ENCODE measurements around the gene YLPM1.

Gene YLPM1

DNA sequence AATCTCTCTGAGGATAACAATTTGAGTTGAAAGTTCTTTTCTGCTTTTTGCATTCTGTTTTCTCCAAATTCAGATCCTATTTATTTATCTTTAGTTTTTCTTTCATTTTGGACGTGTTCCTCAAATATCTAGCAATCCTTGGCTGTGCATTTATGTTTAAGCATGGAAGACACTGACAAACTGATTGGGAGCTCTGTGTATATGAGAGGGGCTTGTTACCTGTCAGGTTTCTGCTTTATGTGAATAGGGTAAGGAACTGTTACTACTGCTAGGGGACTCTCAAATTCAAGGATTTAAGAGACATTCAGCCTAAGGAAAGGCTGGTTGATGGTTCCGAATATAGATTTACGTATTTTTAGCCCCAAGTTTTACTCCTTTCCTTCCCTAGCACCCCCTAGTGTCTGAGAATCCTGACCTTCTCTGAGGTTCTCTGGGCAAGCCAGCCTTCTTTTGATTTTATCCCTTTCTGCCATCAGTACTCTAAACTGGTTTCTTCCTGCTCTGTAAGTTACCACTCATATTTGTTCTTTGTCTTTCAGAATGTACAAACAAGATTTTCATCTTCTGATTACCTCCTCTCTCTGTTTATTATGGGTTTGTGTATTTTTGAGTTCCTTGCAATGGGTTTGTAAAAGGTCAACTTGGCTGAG lies 30.5 kb downstream of the YLPM1 start:
- DNase-seq: no peak

DNA sequence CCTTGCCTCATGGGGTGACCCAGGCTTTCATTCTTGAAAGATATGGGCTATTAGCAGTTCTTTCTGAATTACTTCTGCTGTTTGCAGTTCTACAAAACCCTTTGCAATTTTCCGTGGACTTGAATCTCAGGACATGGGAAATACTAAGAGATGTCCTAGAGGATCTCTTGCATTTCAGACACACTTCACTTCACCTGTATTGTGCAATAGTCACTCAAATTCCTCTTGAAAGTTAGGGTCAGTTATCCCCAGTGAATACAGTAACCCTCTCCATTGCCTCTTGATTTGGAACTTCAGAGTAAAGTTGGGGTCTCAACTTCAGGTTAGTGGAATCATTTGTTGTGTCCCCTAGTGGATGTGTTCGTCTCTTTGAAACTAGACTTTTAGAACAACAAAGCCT lies 31.8 kb downstream of the YLPM1 start:
- DNase-seq: no peak

DNA sequence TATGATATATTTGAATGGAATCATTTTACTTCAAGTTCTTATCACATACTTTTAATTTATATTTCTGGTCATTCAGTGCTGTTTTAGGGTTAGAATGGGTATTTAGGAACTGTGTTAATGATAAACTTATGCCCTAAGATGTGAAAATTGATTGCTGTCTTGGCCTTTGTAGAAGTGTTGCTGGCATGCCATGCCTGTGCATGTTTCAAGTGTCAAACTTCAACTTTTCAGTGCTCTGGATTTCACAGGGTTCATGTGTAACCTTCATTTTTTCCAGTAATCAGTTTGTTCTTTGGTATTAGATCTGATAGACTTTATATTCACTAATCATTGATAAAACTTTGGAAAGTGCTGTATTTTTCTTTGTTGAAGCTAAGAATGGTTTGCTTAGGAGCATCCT lies 36.6 kb downstream of the YLPM1 start:
- DNase-seq: no peak

DNA sequence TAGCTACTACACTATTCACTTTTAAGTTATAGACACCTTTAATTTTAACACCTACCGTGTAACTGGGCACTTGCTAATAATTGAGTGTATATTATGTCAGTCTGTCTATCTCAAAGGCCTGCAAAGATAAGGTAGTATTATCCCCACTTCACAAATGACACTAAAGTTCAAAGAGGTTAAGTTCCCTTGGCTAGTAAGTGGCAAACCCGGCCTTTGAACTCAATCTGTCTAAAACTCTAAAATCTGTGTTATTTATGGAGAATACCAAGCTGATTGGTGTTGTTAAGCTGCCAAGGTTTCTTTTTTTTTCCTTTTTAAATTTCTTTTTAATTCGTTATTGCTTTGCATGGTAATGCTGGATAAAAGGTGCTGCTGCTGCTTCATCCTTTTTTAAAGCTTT lies 37.7 kb downstream of the YLPM1 start:
- DNase-seq: no peak

DNA sequence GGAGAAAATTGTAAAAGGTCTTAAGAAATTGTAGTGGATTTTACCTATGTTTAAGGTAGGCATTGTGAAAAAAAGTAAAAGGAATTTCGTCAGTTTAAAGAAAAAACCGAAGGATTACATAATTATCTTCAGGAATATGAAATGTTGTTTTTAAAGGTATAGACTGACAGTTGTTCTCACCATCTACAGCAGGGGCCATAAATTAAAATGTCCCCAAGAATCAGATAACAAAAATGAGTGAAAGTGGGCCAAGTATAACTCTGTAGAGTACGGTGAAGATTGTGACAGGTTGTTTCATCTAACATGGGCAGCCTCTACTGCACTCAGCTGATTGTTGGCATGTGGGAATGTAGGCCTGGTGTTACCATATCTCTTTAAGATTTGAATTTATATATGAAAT lies 38.3 kb downstream of the YLPM1 start:
- DNase-seq: no peak

DNA sequence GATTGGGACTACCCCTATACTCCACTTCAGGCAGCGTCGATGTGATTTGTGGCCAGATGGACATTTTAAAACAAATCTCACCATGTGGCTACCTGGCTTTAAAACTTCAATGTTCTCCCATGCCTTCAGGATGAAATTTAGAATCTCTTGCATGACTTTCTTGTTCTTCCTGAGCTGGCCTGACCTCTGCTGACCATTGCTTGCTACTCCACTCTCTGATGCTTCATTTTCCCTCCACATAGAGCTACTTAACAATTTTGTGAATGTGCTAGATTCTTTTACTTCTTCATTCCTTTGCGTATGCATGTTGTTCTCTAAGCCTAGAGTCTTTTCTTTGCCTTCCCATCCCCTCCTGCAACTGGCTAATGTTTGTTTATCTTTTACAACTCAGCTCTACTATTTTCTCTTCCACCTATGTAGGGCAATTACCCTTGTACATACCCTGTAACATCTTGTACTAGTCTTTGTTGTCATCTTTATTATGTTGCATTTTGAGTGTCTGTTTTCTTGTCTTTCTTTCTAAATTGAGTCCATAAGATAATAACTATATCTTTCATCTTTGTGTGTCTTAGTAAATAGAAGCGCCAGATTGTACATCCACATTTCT lies 41.2 kb downstream of the YLPM1 start:
- no peak for DNase-seq

DNA sequence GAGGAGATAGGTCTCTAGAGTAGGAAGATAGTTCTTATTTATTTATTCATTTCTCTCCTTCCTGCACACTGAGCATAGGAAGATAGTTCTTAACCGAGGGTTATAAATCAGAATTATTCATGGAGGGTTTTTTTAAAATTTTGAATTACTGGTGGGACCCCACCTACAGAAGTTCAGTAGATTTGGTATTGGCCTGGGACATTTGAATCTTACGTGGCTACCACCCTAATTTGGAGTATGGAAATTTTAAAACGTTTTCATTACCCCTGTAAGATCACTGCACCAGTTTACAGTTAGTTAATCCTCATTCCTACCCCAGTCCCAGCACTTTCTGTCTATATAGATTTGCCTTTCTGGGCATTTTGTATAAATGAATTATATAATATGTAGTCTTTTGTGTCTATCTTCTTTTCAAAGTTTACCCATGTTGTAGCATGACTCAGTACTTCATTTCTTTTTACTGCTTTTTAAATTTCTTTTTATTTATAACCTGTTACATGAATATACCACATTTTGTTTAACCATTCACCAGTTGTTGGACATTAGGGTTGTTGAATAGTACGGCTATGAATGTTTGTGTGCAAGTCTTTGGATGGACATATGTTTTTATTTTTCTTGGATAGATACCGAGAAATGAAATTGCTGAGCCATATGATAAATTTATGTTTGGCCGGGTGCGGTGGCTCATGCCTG lies 44.9 kb downstream of the YLPM1 start:
- no peak for DNase-seq

DNA sequence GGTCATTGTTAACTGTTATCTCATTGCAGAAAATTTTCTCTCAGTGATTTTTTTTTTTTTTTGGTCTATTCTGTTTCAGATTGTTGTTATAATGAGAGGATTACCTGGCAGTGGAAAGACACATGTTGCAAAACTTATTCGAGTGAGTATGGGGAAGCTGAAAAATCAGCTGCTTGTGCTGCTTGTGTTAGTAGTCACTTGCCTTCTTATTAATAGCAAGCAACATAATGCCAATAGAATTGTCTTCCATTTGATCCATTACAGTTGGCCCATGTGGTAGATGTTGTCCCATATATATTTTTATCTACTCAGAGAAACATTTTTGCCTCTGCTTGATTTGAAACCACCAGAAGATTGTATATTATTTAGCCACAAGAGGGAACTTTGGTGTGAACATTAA lies 53.0 kb downstream of the YLPM1 start:
- DNase-seq: no peak

DNA sequence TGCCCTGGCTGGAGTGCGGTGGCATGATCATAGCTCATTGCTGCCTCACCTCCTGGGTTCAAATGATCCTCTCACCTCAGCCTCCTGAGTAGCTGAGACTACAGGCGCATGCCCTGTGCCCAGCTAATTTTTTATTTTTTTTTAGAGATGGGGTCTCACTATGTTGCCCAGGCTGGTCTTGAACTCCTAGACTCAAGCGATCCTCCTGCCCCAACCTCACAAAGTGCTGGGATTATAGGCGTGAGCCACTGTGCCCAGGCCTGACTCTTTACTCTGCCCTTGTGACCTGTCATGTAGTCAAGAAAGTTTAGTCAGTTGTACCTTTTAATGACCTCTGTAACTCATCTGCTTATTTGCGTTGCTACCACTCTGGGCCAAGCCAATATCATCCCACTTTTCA lies 57.2 kb downstream of the YLPM1 start:
- no peak for DNase-seq

DNA sequence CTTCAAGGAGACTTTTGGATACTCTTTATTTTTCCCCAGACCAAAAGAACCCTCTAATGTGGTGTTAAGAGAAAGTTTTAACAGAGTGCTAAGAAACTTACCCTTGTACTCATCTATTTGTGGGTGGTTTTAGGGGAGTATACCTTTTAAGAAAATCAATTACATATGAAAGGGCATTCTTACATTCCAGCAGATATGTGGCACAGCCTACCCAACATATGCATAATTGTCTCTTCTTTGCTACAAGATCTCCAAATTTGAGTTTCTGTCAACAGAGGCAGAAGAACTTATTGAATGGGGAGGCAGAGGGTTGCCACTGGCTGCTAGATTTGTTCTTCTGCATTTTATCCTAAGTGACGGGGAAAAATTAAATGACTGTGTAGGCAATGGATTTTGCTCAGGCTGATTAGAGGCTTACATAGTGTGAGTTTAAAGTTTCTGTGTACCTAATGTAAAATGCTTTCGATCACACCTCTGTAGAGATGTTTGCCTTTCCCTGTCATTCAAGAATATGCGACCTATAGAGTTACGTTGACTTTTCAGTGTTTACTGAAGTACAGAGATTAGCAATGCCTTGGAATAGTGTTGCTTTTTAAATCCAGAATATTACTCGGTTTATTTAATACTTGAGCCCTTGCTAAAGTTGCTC lies 58.3 kb downstream of the YLPM1 start:
- no peak for DNase-seq

DNA sequence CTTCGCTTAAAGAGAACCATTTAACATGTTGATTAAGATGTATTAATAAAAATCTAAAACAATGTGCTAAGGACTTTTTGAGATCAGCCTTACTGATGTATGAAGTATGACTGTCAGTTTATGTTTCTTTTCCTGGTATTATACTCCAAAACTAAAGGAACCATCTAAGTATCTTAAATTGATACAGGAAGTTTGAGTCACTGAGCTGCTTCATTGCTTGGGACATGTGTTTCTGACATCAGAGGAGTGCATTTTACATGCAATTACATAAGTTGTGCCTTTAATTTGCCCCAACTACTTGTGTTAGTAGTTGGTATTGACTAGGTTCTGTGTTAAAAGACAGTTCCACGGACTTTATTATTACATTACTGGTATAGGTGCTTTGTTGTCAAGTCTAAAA lies 61.9 kb downstream of the YLPM1 start:
- no peak for DNase-seq

DNA sequence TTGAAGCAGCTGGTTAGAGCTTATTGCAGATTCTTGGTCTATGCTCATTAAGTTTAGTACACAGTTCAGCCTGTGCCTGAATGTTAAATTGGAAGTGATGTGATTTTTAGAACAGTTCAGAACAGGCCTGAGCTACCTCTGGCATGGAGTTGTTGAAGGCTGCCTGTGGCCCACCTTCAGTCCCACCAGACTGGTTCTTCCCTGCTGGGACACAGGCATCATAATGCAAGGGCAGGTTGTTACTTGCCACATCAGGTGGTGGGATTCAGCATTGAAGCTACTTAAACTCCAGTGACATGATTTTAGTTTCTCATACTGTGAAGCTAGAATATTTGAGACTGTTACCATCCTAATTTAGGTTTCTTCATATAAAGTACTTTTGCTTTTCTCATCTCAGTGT lies 63.5 kb downstream of the YLPM1 start:
- DNase-seq: no peak

DNA sequence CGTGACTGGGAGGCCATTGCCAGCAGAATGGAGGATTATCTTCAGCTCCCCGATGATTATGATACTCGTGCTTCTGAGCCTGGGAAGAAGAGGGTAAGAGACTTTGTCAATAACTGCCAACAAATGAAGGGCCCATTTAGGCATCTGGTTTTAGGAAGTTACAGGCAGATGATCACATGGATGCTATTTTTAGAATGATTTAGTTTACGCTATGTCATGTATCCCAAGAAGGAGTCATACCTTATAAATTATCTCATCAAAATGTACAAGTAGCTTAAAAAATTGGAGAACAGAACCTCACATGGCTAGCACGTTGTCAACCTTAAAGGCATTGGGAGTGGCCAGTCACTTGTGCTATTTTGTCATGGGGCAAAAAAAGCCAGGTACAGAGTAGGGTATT lies 66.1 kb downstream of the YLPM1 start:
- no peak for DNase-seq

DNA sequence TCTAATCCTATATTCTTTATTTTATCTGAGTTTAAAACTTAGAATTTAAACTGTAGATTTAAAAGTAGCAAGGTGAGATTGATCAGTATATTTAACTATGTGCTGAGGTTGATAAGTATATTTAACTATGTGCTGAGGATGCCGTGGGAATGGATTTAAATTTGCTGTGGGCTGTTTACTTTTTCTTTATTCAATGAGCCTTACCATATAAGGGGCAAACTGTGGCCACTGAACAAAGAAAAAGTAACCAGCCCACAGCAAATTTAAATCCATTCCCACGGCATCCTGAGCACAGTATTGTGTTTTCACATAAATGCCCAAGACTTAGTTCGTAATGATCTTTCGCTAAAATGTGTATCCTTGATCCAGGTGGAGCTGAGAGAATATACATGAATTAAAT lies 69.7 kb downstream of the YLPM1 start:
- DNase-seq: no peak

DNA sequence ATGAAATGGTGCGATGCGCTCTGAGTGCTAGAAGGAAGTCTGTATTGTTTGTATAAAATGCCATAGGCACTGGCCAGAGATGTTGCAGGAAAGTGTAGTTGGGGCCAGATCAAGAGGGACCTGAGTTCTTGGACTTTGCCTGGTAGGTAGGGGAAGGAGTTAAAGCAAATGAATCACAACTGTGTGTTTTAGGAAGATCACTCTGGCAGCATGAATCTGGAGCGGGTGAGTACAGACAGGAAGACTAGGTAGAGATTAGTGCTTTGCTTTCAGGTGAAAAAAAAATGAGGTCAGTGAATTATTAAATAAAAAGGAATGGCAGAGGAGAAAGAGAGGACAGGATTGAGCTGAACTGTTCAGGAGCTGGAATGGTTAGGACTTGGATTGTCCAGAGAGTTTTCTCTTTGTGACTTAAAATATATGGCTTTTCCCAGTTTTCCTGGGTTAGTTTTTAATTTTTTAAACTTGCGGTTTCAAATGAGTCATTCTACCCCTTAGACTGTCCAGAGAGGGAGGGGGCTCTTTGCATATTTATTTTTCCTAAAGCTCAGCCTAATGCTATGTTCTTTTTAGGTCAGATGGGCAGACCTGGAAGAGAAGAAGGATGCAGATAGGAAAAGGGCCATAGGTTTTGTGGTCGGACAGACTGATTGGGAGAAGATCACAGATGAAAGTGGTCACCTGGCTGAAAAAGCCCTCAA lies 71.7 kb downstream of the YLPM1 start:
- no peak for DNase-seq

DNA sequence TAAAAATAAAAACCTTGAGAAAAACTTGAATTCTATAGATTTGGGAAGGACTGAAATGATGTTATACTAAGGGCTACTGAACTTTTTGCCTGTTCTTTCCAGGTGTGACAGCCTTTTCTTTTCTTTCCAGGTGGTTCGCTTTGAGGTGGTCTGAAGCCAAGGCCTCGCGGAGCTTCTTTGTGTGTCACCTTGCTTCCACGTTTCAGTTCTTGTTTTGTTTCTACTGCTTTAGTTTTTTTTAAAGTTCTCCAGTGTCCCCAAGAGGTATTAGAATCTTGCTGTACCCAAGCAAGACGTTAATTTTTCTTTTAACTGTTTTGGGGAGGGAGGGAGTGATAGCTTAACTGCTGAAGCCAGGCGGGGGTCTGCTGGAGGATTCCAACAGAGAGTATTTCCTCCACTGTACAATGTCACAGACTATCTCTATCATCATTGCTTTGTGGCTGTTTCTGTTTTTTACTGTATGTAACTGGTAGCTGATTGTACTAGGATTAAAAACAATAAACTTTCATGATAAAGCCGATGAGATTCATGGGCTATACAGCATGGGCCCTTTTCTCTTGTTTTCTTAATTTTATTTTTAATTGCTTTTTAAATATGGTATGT lies 72.6 kb downstream of the YLPM1 start:
- no peak for DNase-seq

DNA sequence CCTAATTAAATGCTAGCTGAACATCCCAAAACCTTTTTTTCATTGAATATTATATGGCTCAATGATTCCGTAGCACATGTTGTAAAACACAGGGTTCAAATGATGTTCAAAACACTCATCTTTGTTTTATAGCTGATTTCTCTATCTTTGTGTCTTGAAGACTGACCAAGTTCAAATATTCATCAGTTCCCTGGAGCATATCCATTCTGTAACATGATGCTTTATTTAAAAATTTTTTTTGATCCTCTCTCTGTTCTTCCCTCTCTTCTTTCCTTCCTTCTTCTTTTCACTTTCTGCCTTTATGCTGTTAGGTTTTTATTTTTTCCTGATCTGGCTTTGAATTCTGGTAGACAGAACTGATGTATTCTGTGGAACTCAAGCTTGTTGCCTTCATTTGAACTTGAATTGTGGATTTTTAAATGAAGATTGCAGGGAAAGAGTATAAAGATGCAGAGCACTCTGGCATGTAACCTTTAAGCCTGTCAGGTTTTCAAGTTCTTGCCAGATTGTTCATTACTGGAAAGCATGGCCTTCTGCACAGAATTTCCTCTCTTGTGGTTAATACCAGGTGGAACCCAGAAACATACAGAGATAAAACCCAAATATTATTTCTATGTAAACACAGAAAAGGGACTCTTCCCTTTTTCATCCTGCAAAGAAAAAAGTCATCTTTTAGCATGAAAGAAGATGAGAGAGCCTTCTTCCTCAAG lies 73.3 kb downstream of the YLPM1 start:
- no peak for DNase-seq

DNA sequence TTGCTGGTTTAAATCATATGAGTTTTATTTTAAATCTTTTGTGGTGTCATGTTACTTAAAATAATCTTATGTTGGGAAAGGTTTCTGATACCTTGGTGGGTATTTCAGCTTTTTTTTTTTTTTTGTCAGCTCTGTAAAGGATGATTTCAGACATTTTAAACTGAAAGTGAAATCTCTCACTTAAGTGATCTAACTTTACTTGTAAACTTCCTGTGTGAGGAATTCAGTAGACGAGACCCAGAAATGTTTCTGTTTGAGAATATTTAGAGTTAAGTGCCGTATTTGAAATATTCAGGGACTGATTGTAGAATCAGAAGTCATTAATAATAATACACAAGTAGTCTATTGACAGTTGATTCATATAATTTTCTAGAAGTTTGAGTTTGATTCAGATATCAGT lies 75.0 kb downstream of the YLPM1 start:
- DNase-seq: no peak

DNA sequence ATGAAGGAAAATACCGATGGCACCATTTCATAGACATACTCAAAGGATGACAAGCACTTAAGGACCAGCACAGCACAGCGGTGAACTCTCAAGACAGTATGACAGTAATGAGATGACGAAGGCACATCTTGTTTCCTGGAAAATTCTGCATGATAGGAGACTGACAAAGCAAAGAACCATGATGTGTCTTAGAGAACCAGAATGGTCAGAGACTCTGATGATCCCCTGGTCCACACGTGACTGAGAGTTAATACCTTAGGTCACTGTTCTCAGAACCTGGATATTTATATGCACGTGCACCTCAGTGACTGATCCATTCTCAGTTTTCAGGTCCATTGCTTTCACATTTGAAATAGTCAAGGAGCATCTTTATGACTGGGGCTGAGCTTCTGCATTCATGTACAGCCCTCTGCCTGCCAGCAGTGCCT lies 77.5 kb downstream of the YLPM1 start:
- no peak for DNase-seq

DNA sequence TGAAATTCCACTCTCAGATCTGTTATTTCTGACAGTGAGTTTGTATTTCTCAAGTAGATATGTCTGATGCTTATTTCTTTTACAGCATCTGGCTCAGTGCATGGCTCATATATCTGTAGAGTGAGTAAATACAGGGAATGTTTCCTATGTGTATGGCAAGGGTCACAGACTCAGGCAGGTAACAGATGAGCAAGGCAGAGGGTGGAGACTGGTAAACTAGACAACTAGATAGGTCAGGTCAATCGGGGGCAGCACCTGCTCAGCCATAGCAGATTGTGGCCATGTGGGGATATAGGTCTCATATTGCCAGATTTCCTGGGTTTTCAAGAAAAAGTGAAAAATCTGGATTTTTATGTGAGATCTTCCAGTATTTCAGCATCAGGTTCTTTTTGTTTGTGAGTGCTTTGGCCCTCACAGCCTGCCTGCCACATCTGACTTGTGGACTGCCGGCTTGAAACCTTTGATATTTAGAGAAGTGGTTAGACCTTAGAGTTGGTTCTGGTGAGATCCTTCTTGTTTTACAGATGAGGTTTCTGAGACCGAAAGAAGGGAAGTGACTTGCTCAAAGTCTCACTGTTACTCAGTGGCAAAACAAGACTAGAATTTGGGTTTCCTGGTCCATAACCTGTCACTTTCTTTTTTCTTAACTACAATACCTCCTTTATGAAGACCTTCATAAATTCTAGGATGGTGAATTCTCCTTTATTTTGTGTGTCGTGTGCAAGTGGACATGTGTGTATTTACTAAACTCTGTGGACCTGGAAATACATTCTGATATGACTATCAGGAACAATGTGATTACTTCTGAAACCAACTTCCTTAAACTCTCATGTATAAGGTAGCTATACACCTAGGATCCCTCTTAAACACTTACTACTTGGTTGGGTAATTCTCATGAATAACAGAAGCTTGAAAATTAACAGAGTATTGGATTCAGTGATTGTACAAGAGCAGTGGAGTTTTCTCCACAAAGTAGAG lies 78.4 kb downstream of the YLPM1 start:
- DNase-seq: no peak

DNA sequence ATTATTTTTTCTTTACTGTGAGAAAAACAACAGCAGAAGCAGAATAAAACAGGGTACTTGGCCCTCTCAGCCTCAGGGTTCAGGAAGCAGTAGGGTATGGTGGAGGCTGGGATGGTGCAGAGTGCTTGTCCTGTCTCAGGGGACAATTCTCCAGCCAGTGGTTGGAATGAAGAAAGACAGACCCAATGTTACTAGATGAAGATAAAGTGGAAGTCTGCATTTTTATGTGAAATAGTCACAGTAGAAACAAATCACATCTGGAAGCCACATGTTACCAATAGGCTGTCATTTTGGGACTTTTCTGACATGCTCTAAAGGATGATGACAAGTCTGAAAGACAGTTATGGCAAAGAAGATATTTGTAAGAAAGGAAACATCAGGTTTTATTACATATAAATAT lies 80.5 kb downstream of the YLPM1 start:
- DNase-seq: no peak
